ENCODE results near the gene NTSR2.

The NTSR2 gene

DNA sequence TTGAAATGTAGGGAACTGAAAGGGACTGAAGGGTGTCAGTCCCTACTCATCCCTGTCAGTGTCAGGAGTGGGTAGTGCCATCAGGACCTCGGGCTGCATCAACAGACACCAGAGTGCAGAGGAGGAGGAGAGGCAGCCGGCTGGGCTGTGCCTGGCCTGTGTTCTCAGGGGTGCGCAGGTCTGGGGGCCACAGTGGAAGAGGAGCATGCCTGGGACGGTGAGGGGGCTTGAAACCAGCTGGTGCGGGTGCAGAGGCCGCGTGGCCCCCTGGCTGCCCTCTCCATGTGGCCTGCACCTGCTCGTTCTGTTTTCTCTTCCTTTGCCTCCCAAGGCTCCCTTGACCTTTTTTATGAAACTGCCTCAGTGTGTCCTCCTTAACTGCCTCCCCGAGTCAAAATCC is 41.3 kb downstream of the NTSR2 start:
- no peak for DNase-seq (ENCODE audit: low read depth)

DNA sequence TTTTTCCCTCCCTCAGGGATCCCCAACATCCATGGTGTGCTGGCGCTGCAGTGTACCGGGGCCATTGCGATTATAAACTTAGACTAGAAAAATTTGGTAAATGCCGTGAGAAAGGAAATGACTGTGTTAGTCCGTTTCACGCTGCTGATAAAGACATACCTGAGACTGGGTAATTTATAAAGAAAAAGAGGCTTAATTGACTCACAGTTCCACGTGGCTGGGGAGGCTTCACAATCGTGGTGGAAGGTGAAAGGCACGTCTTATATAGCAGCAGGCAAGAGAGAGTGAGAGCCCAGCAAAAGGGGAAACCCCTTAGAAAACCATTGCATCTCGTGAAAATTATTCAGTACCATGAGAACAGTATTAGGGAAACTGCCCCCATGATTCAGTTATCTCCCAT is 44.3 kb downstream of the NTSR2 start:
- DNase-seq (ENCODE audit: low read depth), result no peak

DNA sequence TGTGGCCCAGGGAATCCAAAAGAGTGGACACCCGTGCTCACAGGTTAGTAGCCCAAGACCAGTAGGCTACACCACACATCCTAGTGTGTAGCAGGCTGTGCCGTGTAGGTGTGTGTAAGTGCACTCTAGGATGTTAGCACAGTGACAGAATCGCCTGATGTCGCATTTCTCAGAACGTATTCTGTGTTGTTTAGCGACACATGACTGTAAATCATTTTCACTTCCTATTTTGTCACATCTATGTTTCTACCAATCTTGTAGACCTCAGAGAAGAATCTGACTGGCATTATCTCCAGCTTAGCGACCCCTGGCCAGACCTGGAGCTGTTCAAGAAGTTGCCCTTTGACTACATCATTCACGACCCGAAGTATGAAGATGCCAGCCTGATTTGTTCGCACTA is 45.1 kb downstream of the NTSR2 start:
- DNase-seq (ENCODE audit: low read depth), result no peak

GRCh38 chr2:11622611-11623010 is 47.4 kb downstream of the NTSR2 start:
- DNase-seq (ENCODE audit: low read depth), result no peak

DNA sequence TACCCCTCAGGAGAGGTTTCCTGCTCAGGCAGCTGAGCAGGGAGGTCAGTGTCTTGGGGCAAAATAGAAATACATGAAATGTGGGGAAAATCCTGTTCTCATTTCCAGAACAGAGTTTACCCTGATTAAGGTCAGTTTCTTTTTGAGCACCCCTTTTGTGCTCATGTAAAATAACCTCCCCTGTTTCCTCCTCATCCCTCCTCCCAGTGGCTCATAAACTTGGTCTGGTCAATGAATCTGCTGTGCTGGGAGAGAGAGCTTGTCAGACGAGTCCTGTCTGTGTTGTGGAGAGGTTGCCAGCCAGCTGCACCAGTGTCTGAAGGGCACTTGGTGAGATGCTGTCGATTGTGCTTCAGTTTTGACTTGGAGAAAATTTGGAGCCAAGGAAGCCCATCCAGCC is 48.6 kb downstream of the NTSR2 start:
- no peak for DNase-seq (ENCODE audit: low read depth)

- DNase-seq (ENCODE audit: low read depth), result no peak
These were observed 51.3 kb downstream of the NTSR2 start for GRCh38 chr2:11618708-11619062.

DNA sequence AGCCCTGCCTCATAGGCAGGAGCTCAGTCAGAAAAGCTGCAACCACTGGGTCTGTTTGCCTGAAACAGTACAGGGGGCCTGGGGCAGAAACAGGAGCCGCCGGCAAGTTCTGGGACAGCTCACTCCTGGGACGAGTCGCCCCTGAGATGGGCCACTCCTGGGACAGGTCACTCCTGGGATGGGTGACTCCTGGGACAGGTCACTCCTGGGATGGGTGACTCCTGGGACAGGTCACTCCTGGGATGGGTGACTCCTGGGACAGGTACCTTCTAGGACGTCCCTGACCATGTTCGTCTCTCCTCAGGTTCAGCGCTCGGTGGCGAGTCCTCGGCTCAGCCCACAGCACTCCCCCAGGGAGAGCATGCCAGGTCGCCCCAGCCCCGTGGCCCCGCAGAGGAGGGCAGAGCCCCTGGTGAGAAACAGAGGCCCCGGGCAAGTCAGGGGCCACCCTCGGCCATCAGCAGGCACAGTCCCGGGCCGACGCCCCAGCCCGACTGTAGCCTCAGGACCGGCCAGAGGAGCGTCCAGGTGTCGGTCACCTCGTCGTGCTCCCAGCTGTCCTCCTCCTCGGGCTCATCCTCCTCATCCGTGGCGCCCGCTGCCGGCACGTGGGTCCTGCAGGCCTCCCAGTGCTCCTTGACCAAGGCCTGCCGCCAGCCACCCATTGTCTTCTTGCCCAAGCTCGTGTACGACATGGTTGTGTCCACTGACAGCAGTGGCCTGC is 51.8 kb downstream of the NTSR2 start:
- no peak for DNase-seq (ENCODE audit: low read depth)

DNA sequence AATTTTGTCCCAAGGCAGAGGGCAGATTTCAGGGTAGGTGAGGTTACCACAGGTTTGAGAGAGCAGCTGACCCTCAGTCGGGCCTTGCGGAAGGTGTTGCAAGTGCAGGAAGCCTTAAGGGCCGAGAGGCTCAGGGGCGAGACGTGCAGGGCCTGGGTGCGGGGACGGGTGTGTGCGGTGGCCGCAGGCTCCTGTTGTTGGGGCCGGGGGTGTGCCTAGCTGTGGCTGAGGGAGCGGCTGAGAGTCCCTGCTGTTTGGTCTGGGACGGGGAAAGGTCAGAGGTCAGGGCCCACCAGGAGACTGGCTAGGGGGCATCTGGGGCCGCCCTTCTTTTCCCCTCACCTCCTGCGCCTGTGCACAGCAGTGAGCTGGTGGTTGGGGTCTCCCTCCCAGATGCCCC is 52.5 kb downstream of the NTSR2 start:
- no peak for DNase-seq (ENCODE audit: low read depth)

- DNase-seq (ENCODE audit: low read depth), result no peak
These were observed 53.1 kb downstream of the NTSR2 start for GRCh38 chr2:11616851-11617415.

DNA sequence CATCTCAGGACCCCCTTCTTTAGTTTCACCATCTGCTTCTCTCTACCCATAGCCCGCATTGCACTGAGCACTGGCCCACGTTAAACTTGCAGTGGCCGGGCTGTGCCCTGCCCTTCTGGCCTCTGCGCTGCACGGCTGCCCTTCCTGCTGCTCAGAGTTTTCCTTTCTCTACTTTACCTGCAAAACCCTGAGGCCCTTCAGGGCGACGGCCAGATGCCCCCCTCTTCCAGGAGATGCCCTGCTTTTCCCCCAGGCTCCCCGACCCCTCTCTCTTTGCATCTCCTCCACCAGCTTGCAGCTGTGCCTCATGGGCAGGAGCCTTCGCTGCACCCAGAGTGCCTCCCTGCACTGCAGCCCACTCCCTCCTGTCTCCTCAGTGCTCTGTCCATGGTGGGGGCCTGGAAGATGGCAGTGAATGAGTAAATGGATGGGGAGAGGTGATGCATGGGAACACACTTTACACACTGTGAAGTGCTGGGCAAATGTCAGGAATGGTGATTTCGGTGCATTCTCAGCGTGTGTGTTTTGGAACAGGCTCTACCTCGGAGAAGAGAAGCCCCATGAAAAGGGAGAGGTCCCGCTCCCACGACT is 53.8 kb downstream of the NTSR2 start:
- no peak for DNase-seq (ENCODE audit: low read depth)

DNA sequence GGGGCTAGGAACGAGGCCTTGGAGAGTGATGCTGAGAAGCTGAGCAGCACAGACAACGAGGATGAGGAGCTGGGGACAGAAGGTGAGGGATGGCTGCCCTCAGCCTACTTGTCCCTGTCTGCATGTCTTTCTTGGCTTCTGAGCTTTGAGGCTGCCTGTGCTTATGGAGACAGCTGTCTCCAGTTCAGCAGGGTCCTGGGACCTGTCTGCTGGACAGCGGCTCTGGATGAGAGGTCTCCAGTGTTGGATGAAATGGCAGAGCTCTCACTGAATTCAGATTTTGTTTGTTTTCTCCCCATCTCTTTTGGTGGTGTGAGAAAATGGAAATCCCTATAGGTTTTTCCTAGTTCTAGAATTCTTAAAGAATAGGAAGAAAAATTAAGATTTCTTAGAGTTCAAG is 54.8 kb downstream of the NTSR2 start:
- no peak for DNase-seq (ENCODE audit: low read depth)

DNA sequence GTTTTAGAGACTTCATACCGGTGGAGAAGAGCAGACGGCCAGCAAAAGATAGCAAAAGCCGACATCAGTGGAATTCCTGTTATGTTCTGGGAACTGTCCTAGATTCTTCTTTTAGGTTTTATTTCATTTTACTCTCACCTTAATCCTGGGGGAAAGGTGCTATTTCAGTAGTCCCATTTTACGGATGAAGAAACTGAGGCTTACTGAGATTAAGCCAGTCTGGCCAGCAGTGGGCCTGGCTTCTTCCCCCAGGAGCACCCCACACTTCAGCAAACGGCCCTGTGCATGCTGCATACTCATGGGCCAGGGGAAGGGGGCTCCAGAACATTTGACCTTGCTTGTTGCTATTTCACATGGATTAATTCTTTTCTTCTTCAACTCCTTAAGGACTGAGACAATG is 56.7 kb downstream of the NTSR2 start:
- DNase-seq (ENCODE audit: low read depth), result no peak

- no peak for DNase-seq (ENCODE audit: low read depth)
These were observed 57.3 kb downstream of the NTSR2 start for GRCh38 chr2:11612553-11613215.

GRCh38 chr2:11611251-11611650 is 58.7 kb downstream of the NTSR2 start:
- DNase-seq (ENCODE audit: low read depth), result no peak

DNA sequence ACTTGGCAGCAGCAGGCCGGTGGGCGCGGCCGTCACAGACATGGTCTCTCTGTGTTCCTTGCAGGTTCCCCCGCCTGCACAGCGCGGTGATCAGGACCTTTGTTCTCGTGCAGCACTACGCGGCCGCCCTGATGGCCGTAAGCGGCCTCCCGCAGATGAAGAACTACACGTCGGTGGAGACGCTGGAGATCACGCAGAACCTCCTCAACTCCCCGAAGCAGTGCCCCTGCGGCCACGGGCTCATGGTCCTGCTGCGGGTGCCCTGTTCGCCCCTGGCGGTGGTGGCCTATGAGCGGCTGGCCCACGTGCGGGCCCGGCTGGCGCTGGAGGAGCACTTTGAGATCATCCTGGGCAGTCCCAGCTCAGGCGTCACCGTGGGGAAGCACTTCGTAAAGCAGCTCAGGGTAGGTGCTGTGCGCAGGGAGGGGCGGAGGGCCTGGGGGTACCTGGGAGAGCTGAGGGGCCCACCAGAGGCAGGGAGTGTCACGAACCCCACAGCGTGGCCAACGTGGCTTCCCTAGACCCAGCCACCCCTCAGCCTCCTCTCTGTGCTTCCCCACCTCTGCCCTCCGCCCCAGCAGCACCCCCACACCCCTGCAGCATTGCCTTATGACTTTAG is 59.3 kb downstream of the NTSR2 start:
- no peak for DNase-seq (ENCODE audit: low read depth)

Data from HS-5 (cell line).